Transverse colon (tissue), 4 donors: ENCODE data around the gene PTPRE. TPM values are rescaled to one million over a fixed set of nuclear protein-coding genes. Genes with fewer than 3 reads are reported as not detected.

Experiments
- DNase-seq: peaks from one replicate; pipeline ENCODE4 v3.0.0-alpha.2; 2019
- H3K27ac ChIP-seq, 4 donors: fragments of 200-600 bp; sonication (generic); 2 replicates each; pipeline ENCODE4 v1.5.1; 2016 to 2018; ENCODE audit warnings: inconsistent platforms in 4 of 4
- H3K27me3 ChIP-seq: fragments of 200-600 bp; sonication (generic); 2 replicates; pipeline ENCODE4 v1.5.1; 2017; ENCODE audit warnings: inconsistent platforms
- H3K36me3 ChIP-seq, 4 donors: fragments of 200-600 bp; sonication (generic); 2 replicates each; pipeline ENCODE4 v1.5.1; 2017 to 2019; ENCODE audit warnings: inconsistent platforms in 4 of 4
- H3K4me1 ChIP-seq, 4 donors: fragments of 200-600 bp; sonication (generic); 2 replicates each; pipeline ENCODE4 v1.5.1; 2017 to 2020; ENCODE audit warnings: inconsistent platforms in 4 of 4
- H3K4me3 ChIP-seq, 4 donors: fragments of 200-600 bp; sonication (generic); 1 replicate in 1 of 4; 2 replicates in 3 of 4; pipeline versions ENCODE4 v1.5.1 to v1.6.1; 2017 to 2019; ENCODE audit warnings: inconsistent platforms in 4 of 4
- H3K9me3 ChIP-seq, 2 donors: fragments of 200-600 bp; sonication (generic); 2 replicates each; pipeline ENCODE4 v1.5.1; 2017 to 2019; ENCODE audit warnings: inconsistent platforms in 2 of 2
- CTCF ChIP-seq, 5 experiments: fragments of 200-600 bp in 3 of 5; fragments of 450-650 bp in 2 of 5; sonication (generic) in 3 of 5; IDR thresholded peaks; 1 replicate in 2 of 5; 2 replicates in 3 of 5; pipeline ENCODE4 v1.5.1; 2016 to 2017; ENCODE audit warnings: antibody characterized with exemption in 5 of 5, inconsistent platforms in 3 of 5, mild to moderate bottlenecking in 2 of 5, moderate library complexity in 1 of 5
- EP300 ChIP-seq: sonication (generic); formaldehyde crosslinking; IDR thresholded peaks from one replicate; pipeline ENCODE4 v1.6.1; 2017; ENCODE audit warnings: antibody characterized with exemption, low read depth
- POLR2A ChIP-seq: fragments of 450-650 bp; IDR thresholded peaks from one replicate; pipeline ENCODE4 v1.6.1; 2016; ENCODE audit warnings: antibody characterized with exemption, mild to moderate bottlenecking, moderate library complexity
- POLR2AphosphoS5 ChIP-seq, 3 donors: sonication (generic); formaldehyde crosslinking; IDR thresholded peaks; one replicate each; pipeline ENCODE4 v1.6.1; 2016; ENCODE audit warnings: antibody characterized with exemption in 3 of 3
- WGBS, 2 donors: methylation state at CpG; one replicate each; pipeline ENCODE4 v1.1.5; 2018; ENCODE audit warnings: low coverage in 1 of 2; 5-methylcytosine and 5-hydroxymethylcytosine counted together
- in situ Hi-C, 4 donors: fragments of 200-750 bp; cut with MboI; loops; one replicate each; pipeline versions ENCODE4 v1.15.0 to v1.15.1; 2017; ENCODE audit warnings: low sequenced_read_pairs in 3 of 4, low pct_ligation_motif_present in 1 of 4, low pct_unique_long_range_greater_than_20kb in 1 of 4
- intact Hi-C: fragments of 100-400 bp; cut with DNase I; formaldehyde crosslinking; loops from one replicate; pipeline ENCODE4 v1.15.1; 2023; ENCODE audit warnings: low total_unique reads
- total RNA-seq, 4 donors: library from RNA; depleted of rRNA; stranded (reverse); fragments of >200 nt; gene quantifications; one replicate each; pipeline ENCODE4 v1.1.0, GENCODE V29; 2016

Gene PTPRE
- total RNA-seq, 4 donors from 2014 or later = 25.7 to 43.6 (median 26.7) TPM

DNA sequence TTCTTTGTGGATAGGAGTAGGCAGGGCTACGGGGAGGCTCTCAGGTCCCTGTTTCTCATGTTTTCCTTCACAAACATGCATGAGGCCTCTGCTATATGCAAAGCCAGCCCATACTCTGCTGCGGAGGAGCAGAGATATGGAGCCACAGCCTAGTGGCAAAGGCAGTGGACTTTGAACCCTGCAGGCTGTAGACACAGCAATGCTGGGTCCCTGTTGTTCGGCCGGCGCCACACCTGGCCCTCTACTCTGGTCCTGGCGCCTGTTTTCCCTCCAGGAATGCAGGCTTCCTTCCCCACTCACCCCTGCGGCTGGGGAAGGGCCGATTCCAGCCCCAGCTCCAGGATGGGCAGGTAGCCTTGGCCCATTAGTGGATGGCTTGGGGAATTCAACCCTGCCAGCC lies 25.6 kb upstream of the PTPRE start:
- no peaks in the 10 kb centered on the region for H3K36me3 ChIP-seq
- no peaks in the 10 kb centered on the region for H3K27me3 ChIP-seq
- in situ Hi-C loops = no loop called here
- no peak overlapping the region for H3K4me3 ChIP-seq
- TF ChIP-seq POLR2AphosphoS5 (IDR thresholded peaks at IDR 0.05) (peak in 2 of 3 donors; percentile 19 to 45), POLR2A (no peak)
- DNase-seq = peak; percentile 77
- 60% methylated on average over 8 of the region's 8 CpGs; no CpG with 5 or more reads in 1 of the 2 donors for WGBS, 2 donors
- no peaks in the 10 kb centered on the region for H3K9me3 ChIP-seq
- peaks cover 11 to 67% (median 39%) of the 10 kb centered on the region in 4 donors for H3K4me1 ChIP-seq
- peak overlapping the region; percentile 67 to 86 (median 72) for H3K27ac ChIP-seq
- intact Hi-C loops = no loop called here

- no peak for DNase-seq
- no peaks in the 10 kb centered on the region for H3K36me3 ChIP-seq
- H3K27me3 ChIP-seq = no peaks in the 10 kb centered on the region
- no peak overlapping the region for H3K4me3 ChIP-seq
- no peaks in the 10 kb centered on the region for H3K9me3 ChIP-seq
- peaks cover 15 to 78% (median 48%) of the 10 kb centered on the region in 4 donors for H3K4me1 ChIP-seq
- TF ChIP-seq EP300 (no peak), POLR2A (no peak), CTCF (IDR thresholded peaks at IDR 0.05) (no peak), POLR2AphosphoS5 (IDR thresholded peaks at IDR 0.05) (no peak)
- peak overlapping the region; percentile 67 to 86 (median 72) for H3K27ac ChIP-seq
- WGBS, 2 donors = 74 to 75% methylated on average over 4 to 8 of the region's 8 CpGs
- in situ Hi-C loops (no loop called here), intact Hi-C loops (no loop called here)
Observed at GRCh38 chr10:127882391-127882790, 24.5 kb upstream of the PTPRE start.

DNA sequence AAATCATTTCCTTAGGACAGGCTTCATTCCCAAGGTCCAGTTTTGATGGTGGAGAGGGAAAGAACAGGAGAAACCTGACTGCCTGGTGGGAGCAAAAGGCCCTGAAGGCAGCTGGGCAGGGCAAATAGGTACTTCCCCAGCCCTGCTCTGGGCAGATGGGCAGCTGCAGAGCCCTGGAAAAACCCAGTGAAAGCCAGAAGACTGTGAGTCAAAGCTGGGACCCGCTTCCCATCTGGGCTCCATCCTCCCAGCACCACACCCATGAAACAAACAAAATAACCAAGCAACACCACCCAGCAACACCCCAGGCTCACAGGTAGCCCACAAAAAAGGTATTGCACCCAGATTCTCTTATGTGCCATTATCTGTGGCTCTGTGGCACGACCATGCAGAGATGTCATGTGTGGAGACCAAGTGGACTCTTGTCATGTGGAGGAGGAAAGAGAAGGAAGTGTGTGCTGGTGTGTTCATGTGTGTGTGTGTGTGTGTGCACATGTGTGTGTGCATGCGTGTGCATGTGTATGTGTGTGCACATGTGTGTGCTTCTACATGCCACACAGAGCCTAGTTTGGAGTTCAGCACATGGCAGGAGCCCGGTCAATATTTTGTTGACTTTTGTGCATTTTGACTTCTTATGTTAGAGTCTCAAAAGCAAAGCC lies 24.0 kb upstream of the PTPRE start:
- in situ Hi-C loops (no loop called here), intact Hi-C loops (no loop called here)
- Histone ChIP-seq H3K9me3 (no peaks in the 10 kb centered on the region), H3K27me3 (no peaks in the 10 kb centered on the region), H3K4me1 (peaks cover 15 to 83% (median 53%) of the 10 kb centered on the region in 4 donors), H3K27ac (peak overlapping the region; percentile 67 to 86 (median 72)), H3K36me3 (no peaks in the 10 kb centered on the region), H3K4me3 (no peak overlapping the region)
- no peak for TF ChIP-seq CTCF (IDR thresholded peaks at IDR 0.05)
- no peak for TF ChIP-seq EP300
- TF ChIP-seq POLR2A = no peak
- no peak for TF ChIP-seq POLR2AphosphoS5 (IDR thresholded peaks at IDR 0.05)
- no peak for DNase-seq
- 61% methylated on average over 4 of the region's 4 CpGs; no CpG with 5 or more reads in 1 of the 2 donors for WGBS, 2 donors

- no peak for DNase-seq
- intact Hi-C loops = no loop called here
- H3K4me3 ChIP-seq = no peak overlapping the region
- peak overlapping the region in 3 of 4 donors; percentile 67 to 86 (median 70) for H3K27ac ChIP-seq
- 88 to 100% methylated on average over 1 to 10 of the region's 10 CpGs for WGBS, 2 donors
- peaks cover 15 to 89% (median 59%) of the 10 kb centered on the region in 4 donors for H3K4me1 ChIP-seq
- H3K36me3 ChIP-seq = no peaks in the 10 kb centered on the region
- TF ChIP-seq POLR2AphosphoS5 (IDR thresholded peaks at IDR 0.05) (no peak), POLR2A (no peak), EP300 (no peak), CTCF (IDR thresholded peaks at IDR 0.05) (no peak)
- H3K9me3 ChIP-seq = no peaks in the 10 kb centered on the region
- no peaks in the 10 kb centered on the region for H3K27me3 ChIP-seq
- in situ Hi-C loops = no loop called here
Observed at GRCh38 chr10:127883516-127883915, 23.4 kb upstream of the PTPRE start.
